Fibroblast of lung (primary cell): ENCODE data around the gene STK32B. TPM values are rescaled to one million over a fixed set of nuclear protein-coding genes. Genes with fewer than 3 reads are reported as not detected.
A peak's percentile ranks its signal among the peaks of the same experiment; 100 is the strongest.

Experiments used
- DNase-seq, 2 donors: peaks; one replicate each; pipeline versions ENCODE4 v3.0.0 to v3.0.0-alpha.2; 2010; ENCODE audit warnings: low read depth in 2 of 2
- H2AFZ ChIP-seq: 2 replicates; pipeline ENCODE4 v1.5.1; 2012; ENCODE audit warnings: low read length, control low read depth, inconsistent platforms
- H3K27ac ChIP-seq: 2 replicates; pipeline ENCODE4 v1.5.1; 2011; ENCODE audit warnings: low read length, control low read depth; ENCODE audit not compliant: insufficient read depth
- H3K27me3 ChIP-seq: 2 replicates; pipeline ENCODE4 v1.5.1; 2011; ENCODE audit warnings: mild to moderate bottlenecking, low read length; ENCODE audit not compliant: control insufficient read depth, insufficient read depth
- H3K36me3 ChIP-seq: 2 replicates; pipeline ENCODE4 v1.5.1; 2011; ENCODE audit warnings: low read length; ENCODE audit not compliant: control insufficient read depth, insufficient read depth
- H3K4me1 ChIP-seq: 2 replicates; pipeline ENCODE4 v1.5.1; 2011; ENCODE audit warnings: low read length; ENCODE audit not compliant: control insufficient read depth, insufficient read depth; ENCODE audit errors: extremely low read depth
- H3K4me2 ChIP-seq: 2 replicates; pipeline ENCODE4 v1.5.1; 2011; ENCODE audit warnings: low read length, control low read depth; ENCODE audit not compliant: insufficient read depth; ENCODE audit errors: extremely low read depth
- H3K4me3 ChIP-seq, 4 experiments: fragments of 200-600 bp in 1 of 4; sonication (generic) in 1 of 4; replicated peaks in 1 of 4; 2 replicates each; pipeline ENCODE4 v1.5.1; 2011 to 2016; ENCODE audit warnings: low read length in 4 of 4, low read depth in 3 of 4, mild to moderate bottlenecking in 3 of 4, control low read depth in 2 of 4, inconsistent platforms in 1 of 4, mixed read lengths in 1 of 4; ENCODE audit not compliant: insufficient read depth in 1 of 4; ENCODE audit errors: control extremely low read depth in 1 of 4
- H3K79me2 ChIP-seq: 2 replicates; pipeline ENCODE4 v1.5.1; 2012; ENCODE audit warnings: mild to moderate bottlenecking, low read length, inconsistent platforms; ENCODE audit not compliant: control insufficient read depth, insufficient read depth
- H3K9ac ChIP-seq: 2 replicates; pipeline ENCODE4 v1.5.1; 2011; ENCODE audit warnings: mild to moderate bottlenecking, low read length, control low read depth; ENCODE audit not compliant: insufficient read depth
- H3K9me3 ChIP-seq: 2 replicates; pipeline ENCODE4 v1.5.1; 2012; ENCODE audit warnings: low read depth, low read length; ENCODE audit not compliant: control insufficient read depth, insufficient read depth
- H4K20me1 ChIP-seq: 2 replicates; pipeline ENCODE4 v1.5.1; 2011; ENCODE audit warnings: low read length; ENCODE audit not compliant: control insufficient read depth, insufficient read depth; ENCODE audit errors: extremely low read depth
- CTCF ChIP-seq, 2 donors: IDR thresholded peaks in 1 of 2; conservative IDR thresholded peaks in 1 of 2; 1 replicate in 1 of 2; 2 replicates in 1 of 2; pipeline ENCODE4 v1.5.1; 2011 to 2012; ENCODE audit warnings: low read length in 2 of 2, control low read depth in 1 of 2, inconsistent platforms in 1 of 2, low read depth in 1 of 2, mild to moderate bottlenecking in 1 of 2
- EZH2 ChIP-seq: IDR thresholded peaks from 2 replicates; pipeline ENCODE4 v1.5.1; 2012; ENCODE audit warnings: low read length, control low read depth, mild to moderate bottlenecking; ENCODE audit errors: missing control alignments
- polyA plus RNA-seq, 2 donors: library from polyadenylated mRNA; depleted of rRNA in 1 of 2; stranded (reverse) in 1 of 2; unstranded in 1 of 2; fragments of >200 nt; gene quantifications; 2 replicates each; pipeline ENCODE4 v1.2.1, GENCODE V29; 2011 to 2012; ENCODE audit warnings: missing spikeins in 1 of 2
- total RNA-seq: library from RNA; depleted of rRNA; stranded (reverse); fragments of >200 nt; gene quantifications from 2 replicates; pipeline ENCODE4 v1.2.1, GENCODE V29; 2014

STK32B gene
- total and polyA plus RNA-seq, 2 donors (not counting 1 experiment from before 2014, with no cell fraction given): 0.50 to 1.4 TPM

- TF ChIP-seq CTCF (conservative IDR thresholded peaks at IDR 0.05 in 1 of 2, IDR thresholded peaks at IDR 0.05 in 1 of 2; ENCODE audit: low read depth in 1 of 2, low read length in 2 of 2) (no peak), EZH2 (no peak)
- no peak for DNase-seq
- no peaks in the 10 kb centered on the region for H3K36me3 ChIP-seq
- no peaks in the 10 kb centered on the region for H4K20me1 ChIP-seq
- H3K79me2 ChIP-seq: no peaks in the 10 kb centered on the region
- no peak overlapping the region for H3K4me2 ChIP-seq
- H3K27me3 ChIP-seq: no peaks in the 10 kb centered on the region
- H3K9ac ChIP-seq: no peak overlapping the region
- peaks cover 4% of the 10 kb centered on the region for H3K4me1 ChIP-seq
- H2AFZ ChIP-seq: no peak overlapping the region
- no peak overlapping the region for H3K27ac ChIP-seq
- H3K9me3 ChIP-seq: no peaks in the 10 kb centered on the region
- H3K4me3 ChIP-seq: no peak overlapping the region
Observed at GRCh38 chr4:5162909-5163508, 111.7 kb downstream of the STK32B start.

GRCh38 chr4:5164221-5164912 lies 113.1 kb downstream of the STK32B start:
- Histone ChIP-seq H3K36me3 (no peaks in the 10 kb centered on the region), H3K9me3 (no peaks in the 10 kb centered on the region), H3K27me3 (no peaks in the 10 kb centered on the region), H4K20me1 (no peaks in the 10 kb centered on the region), H2AFZ (no peak overlapping the region), H3K4me2 (no peak overlapping the region), H3K79me2 (no peaks in the 10 kb centered on the region), H3K4me1 (peaks cover 4% of the 10 kb centered on the region), H3K9ac (no peak overlapping the region), H3K27ac (no peak overlapping the region), H3K4me3 (no peak overlapping the region)
- no peak for TF ChIP-seq CTCF (conservative IDR thresholded peaks at IDR 0.05 in 1 of 2, IDR thresholded peaks at IDR 0.05 in 1 of 2; ENCODE audit: low read depth in 1 of 2, low read length in 2 of 2)
- TF ChIP-seq EZH2: no peak
- no peak for DNase-seq

- Histone ChIP-seq H3K9me3 (no peaks in the 10 kb centered on the region), H3K9ac (no peak overlapping the region), H3K4me1 (peaks cover 4% of the 10 kb centered on the region), H3K27ac (no peak overlapping the region), H2AFZ (no peak overlapping the region), H3K4me2 (peak overlapping the region; percentile 1), H3K4me3 (no peak overlapping the region), H4K20me1 (no peaks in the 10 kb centered on the region), H3K36me3 (no peaks in the 10 kb centered on the region), H3K27me3 (no peaks in the 10 kb centered on the region), H3K79me2 (no peaks in the 10 kb centered on the region)
- TF ChIP-seq EZH2 (no peak), CTCF (conservative IDR thresholded peaks at IDR 0.05 in 1 of 2, IDR thresholded peaks at IDR 0.05 in 1 of 2; ENCODE audit: low read depth in 1 of 2, low read length in 2 of 2) (no peak)
- peak; percentile 23 to 80 for DNase-seq
Observed at GRCh38 chr4:5165420-5166369, 114.4 kb downstream of the STK32B start.
